GM10847 (cell line): ENCODE results near the gene HCRT.

ENCODE experiments used
- POLR2A ChIP-seq: IDR thresholded peaks from 2 replicates; pipeline ENCODE4 v1.6.1; 2011; ENCODE audit not compliant: insufficient read length; ENCODE audit errors: extremely low read depth

HCRT gene

DNA sequence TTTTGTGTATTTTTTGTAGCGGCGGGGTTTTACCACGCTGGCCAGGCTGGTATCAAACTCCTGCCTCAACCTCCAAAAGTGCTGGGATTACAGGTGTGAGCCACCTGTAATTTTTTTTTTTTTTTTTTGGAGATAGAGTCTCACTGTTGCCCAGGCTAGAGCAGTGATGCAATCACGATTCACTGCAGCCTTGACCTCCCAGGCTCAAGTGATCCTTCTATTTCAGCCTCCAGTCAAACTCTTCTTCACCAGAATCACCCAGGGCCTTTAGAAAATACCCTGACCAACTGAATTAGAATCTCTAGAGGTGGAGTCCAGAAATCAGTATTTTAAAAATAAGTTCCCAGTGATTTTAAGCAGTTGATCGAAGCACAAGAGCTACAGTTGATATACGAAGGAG lies 50.1 kb downstream of the HCRT start:
- TF ChIP-seq POLR2A, result no peak
